ENCODE measurements around the gene FES. TPM values are rescaled to one million over a fixed set of nuclear protein-coding genes. Genes with fewer than 3 reads are reported as not detected.
A peak's percentile ranks its signal among the peaks of the same experiment; 100 is the strongest.

Gene FES
- total and polyA plus RNA-seq, 10 of the 15 experiments (the other 5 are each of a cell fraction or from before 2014, with no cell fraction given) = 0.07 to 23.9 (median 9.9) TPM

DNA sequence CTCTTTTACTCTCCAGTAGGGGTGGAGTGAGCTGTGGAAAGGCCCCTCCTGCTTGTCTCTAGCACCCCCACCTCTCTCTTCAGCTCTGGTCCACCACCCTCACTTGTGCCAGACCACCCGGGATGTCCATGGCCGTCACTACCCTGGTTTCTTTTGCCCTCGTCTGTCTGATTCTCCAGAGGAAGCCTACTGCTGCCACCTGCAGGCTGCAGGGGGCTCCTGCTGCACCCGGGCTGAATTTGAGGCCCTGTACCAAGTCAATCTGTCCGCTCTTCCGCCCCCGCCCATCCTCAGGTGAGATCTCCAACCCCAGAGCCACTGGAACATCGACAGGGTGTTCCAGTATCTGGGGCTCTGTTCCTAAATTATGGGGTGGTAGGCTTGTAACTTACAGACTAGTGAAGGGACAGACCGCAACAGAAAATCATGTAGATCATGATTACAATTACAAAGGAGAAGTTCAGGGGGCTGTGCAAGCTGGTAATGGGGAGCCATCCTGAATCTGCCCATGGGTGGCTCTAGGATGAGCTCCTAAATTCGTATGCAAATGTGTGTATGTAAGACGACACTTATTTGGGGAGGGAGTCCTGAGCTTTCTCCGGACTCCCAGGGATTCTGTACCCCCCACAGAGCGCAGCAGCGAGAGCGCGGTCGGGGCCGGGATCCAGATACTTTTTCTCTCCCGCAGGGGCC, 50.1 kb downstream of the FES start (continued):
- no peak for TF ChIP-seq ZNF217 (IDR thresholded peaks at IDR 0.05)
- no peak for TF ChIP-seq CREB1 (IDR thresholded peaks at IDR 0.05; ENCODE audit: low read depth)
- no peak for TF ChIP-seq RBBP5 (conservative IDR thresholded peaks at IDR 0.05)
- no peak for TF ChIP-seq STAT3 (IDR thresholded peaks at IDR 0.05; ENCODE audit: low read depth, low read length)
- TF ChIP-seq, protein P1, sequence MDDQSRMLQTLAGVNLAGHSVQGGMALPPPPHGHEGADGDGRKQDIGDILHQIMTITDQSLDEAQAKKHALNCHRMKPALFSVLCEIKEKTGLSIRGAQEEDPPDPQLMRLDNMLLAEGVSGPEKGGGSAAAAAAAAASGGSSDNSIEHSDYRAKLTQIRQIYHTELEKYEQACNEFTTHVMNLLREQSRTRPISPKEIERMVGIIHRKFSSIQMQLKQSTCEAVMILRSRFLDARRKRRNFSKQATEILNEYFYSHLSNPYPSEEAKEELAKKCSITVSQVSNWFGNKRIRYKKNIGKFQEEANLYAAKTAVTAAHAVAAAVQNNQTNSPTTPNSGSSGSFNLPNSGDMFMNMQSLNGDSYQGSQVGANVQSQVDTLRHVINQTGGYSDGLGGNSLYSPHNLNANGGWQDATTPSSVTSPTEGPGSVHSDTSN (IDR thresholded peaks at IDR 0.05; ENCODE audit: insufficient replicate concordance, low read depth, low read length) = no peak
- no peak for TF ChIP-seq GATAD2B (conservative IDR thresholded peaks at IDR 0.05; ENCODE audit: low read depth)
- no peak for TF ChIP-seq NR2C1 (IDR thresholded peaks at IDR 0.05)
- no peak for TF ChIP-seq EED (IDR thresholded peaks at IDR 0.05; ENCODE audit: low read depth)
- no peak for TF ChIP-seq JUND (IDR thresholded peaks at IDR 0.05; ENCODE audit: low read depth, low read length)
- no peak for TF ChIP-seq ASH2L (IDR thresholded peaks at IDR 0.05; ENCODE audit: borderline replicate concordance, low read depth)
- TF ChIP-seq, protein P2, sequence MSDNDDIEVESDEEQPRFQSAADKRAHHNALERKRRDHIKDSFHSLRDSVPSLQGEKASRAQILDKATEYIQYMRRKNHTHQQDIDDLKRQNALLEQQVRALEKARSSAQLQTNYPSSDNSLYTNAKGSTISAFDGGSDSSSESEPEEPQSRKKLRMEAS (IDR thresholded peaks at IDR 0.05; ENCODE audit: low read depth, low read length) = no peak
- no peak for TF ChIP-seq RFX5 (IDR thresholded peaks at IDR 0.05; ENCODE audit: low read depth, low read length)
- TF ChIP-seq NRF1 (conservative IDR thresholded peaks at IDR 0.05; ENCODE audit: low read depth, low read length) = no peak
- TF ChIP-seq YY1 (IDR thresholded peaks at IDR 0.05; ENCODE audit: low read depth, low read length) = peak; percentile 79
- TF ChIP-seq CHD4 (IDR thresholded peaks at IDR 0.05) = no peak
- peak; percentile 62; the same call in 1 of the 2 replicates for TF ChIP-seq NBN (IDR thresholded peaks at IDR 0.05)
- TF ChIP-seq LARP7 (IDR thresholded peaks at IDR 0.05) = no peak
- TF ChIP-seq ATF7 (IDR thresholded peaks at IDR 0.05; ENCODE audit: low read depth) = no peak
- TF ChIP-seq TCF7 (IDR thresholded peaks at IDR 0.05; ENCODE audit: borderline replicate concordance) = no peak
- no peak for TF ChIP-seq MEF2B (IDR thresholded peaks at IDR 0.05; ENCODE audit: partially characterized antibody, poor library complexity, severe bottlenecking)
- TF ChIP-seq PAX8 (IDR thresholded peaks at IDR 0.05) = no peak
- TF ChIP-seq RUNX3 (IDR thresholded peaks at IDR 0.05; ENCODE audit: low read length) = no peak
- no peak for TF ChIP-seq POLR2A (IDR thresholded peaks at IDR 0.05; ENCODE audit: low read depth, low read length)
- TF ChIP-seq NFYB (IDR thresholded peaks at IDR 0.05; ENCODE audit: insufficient read depth, low read depth, low read length) = no peak
- peak; percentile 85 for TF ChIP-seq RAD21 (IDR thresholded peaks at IDR 0.05; ENCODE audit: insufficient read depth, low read depth, low read length)
- TF ChIP-seq IKZF1 (conservative IDR thresholded peaks at IDR 0.05) = 0 out of 2 replicates have a peak, but pooled peaks have one; percentile 14
- no peak for TF ChIP-seq ESRRA (IDR thresholded peaks at IDR 0.05; ENCODE audit: low read length)

Measured in GM12878 (cell line).